Activated T-helper 17 cell treated with anti-CD3 and anti-CD28 coated beads, Interleukin-2, amount 50 U/mL, for 72 hours (primary cell): Measurements from ENCODE around the gene MYO15B. TPM values are rescaled to one million over a fixed set of nuclear protein-coding genes. Genes with fewer than 3 reads are reported as not detected.
A peak's percentile ranks its signal among the peaks of the same experiment; 100 is the strongest.

Source experiments
- ATAC-seq: fragments of 150-1000 bp; cut with Tn5 transposase; replicated peaks from 2 replicates; pipeline ENCODE4 v1.10.0; 2021; ENCODE audit warnings: mild to moderate bottlenecking, moderate library complexity
- H3K27ac Mint-ChIP-seq: one replicate; pipeline ENCODE4 v1.8.0; 2022; ENCODE audit warnings: mixed read lengths
- H3K27me3 Mint-ChIP-seq: one replicate; pipeline ENCODE4 v1.8.0; 2022; ENCODE audit warnings: mixed read lengths
- H3K36me3 Mint-ChIP-seq: one replicate; pipeline ENCODE4 v1.8.0; 2022; ENCODE audit warnings: low read depth, mild to moderate bottlenecking, mixed read lengths
- H3K4me1 Mint-ChIP-seq: one replicate; pipeline ENCODE4 v1.8.0; 2022; ENCODE audit warnings: mixed read lengths
- H3K4me3 Mint-ChIP-seq: one replicate; pipeline ENCODE4 v1.8.0; 2022; ENCODE audit warnings: mild to moderate bottlenecking, mixed read lengths
- H3K9me3 Mint-ChIP-seq: one replicate; pipeline ENCODE4 v1.8.0; 2022; ENCODE audit warnings: mixed read lengths
- total RNA-seq, 2 donors: library from RNA; stranded (reverse); gene quantifications; one replicate each; pipeline ENCODE4 v1.2.3, GENCODE V29; 2022

Gene MYO15B
- total RNA-seq, 2 donors from 2014 or later = 10.2 to 44.5 TPM

DNA sequence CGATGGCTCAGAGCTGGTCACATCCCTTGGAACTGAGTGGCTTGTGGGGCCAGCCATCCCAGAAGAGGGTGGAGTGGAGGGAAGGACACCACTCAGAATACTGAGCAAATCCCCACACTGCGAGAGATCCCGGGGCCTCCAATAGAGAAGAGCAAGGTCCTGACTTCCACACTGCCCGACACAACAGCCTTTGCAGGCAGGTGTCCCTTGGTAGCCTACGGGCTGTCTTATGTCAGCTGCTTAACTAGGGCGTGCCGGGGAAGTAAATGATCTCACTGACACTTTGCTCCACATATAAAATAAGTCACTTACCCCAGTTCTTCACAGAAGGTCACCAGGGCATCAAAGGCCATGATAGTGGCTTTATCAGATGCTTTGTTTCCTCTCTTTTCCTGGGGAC is 63.3 kb downstream of the MYO15B start:
- Mint-ChIP-seq H3K4me3 (no peak overlapping the region), H3K27me3 (no peaks in the 10 kb centered on the region), H3K36me3 (peaks cover 51% of the 10 kb centered on the region), H3K4me1 (no peaks in the 10 kb centered on the region), H3K9me3 (no peaks in the 10 kb centered on the region), H3K27ac (no peak overlapping the region)
- no peak for ATAC-seq

DNA sequence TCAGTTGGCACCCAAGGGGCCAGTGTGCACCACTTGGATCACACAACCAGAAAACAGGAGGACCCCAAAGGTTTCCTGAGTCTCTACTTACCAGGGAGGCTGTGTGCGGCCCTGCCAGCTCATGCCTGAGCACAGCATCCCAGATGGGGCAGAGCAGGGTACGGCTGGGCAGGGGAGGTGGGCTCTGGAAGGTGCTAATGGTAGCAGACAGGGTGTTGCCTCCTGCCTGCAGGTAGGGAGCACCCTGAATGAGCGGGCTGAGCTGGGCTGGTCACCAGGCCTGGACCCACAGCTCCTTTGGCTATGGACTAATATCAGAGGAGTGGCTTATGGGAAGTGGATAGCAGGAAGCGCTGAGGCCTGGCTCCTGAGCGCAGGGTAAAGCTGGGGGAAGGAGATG is 64.7 kb downstream of the MYO15B start:
- Mint-ChIP-seq H3K36me3 (peaks cover 57% of the 10 kb centered on the region), H3K9me3 (no peaks in the 10 kb centered on the region), H3K4me1 (no peaks in the 10 kb centered on the region), H3K27me3 (no peaks in the 10 kb centered on the region), H3K27ac (no peak overlapping the region), H3K4me3 (no peak overlapping the region)
- no peak for ATAC-seq

DNA sequence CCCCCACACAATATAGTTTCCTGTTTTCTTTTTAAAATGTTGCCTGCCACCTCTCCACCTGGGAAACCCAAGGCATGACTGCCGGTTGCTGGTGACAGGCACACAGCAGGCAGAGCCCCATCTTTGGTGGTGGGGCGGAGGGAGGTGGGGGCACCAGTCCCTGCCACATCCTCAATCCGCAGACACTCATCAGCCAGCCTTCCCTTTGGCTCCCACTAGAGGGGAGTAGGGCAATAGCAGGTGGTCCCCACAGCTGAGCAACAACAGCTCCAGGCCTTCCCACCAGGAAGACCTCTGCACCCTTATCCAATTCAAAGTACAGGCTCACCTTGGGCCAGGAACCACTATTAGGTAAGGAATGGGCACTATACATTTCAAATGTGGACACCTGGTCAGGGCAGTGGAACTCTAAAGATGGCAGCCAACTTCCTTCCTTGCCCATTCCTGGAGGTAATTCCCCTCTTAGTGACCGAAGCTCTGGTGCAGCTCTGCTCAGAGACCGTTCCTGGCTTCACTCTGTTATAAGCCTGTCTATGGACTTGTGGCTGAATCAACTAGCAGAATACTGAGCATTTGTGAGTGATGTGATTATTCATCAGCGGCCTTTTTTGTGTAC is 65.4 kb downstream of the MYO15B start:
- no peaks in the 10 kb centered on the region for H3K4me1 Mint-ChIP-seq
- H3K9me3 Mint-ChIP-seq = no peaks in the 10 kb centered on the region
- no peaks in the 10 kb centered on the region for H3K27me3 Mint-ChIP-seq
- H3K4me3 Mint-ChIP-seq = no peak overlapping the region
- H3K27ac Mint-ChIP-seq = no peak overlapping the region
- ATAC-seq = no peak
- peaks cover 60% of the 10 kb centered on the region for H3K36me3 Mint-ChIP-seq

DNA sequence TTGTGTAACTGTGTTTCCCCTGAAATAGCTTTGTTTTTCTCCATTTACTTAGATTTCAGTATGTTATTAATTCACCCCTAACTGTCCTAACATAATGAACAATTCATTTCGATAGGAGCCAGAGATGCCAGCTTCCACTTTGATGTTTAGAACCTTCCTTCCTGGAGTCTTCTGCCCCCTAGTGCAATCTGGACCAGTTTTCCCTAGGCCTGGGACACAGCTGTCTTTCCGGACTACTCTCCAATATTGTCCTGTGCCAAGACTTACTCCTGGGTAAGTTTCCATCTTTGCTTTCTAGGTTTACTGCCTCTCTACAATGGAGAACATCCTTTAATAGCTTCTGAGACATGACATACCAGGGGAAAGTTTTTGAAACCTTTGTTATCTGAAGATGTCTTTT is 66.6 kb downstream of the MYO15B start:
- H3K36me3 Mint-ChIP-seq = peaks cover 54% of the 10 kb centered on the region
- no peaks in the 10 kb centered on the region for H3K9me3 Mint-ChIP-seq
- ATAC-seq = no peak
- no peaks in the 10 kb centered on the region for H3K4me1 Mint-ChIP-seq
- no peaks in the 10 kb centered on the region for H3K27me3 Mint-ChIP-seq
- H3K27ac Mint-ChIP-seq = peak overlapping the region; percentile 4
- no peak overlapping the region for H3K4me3 Mint-ChIP-seq

DNA sequence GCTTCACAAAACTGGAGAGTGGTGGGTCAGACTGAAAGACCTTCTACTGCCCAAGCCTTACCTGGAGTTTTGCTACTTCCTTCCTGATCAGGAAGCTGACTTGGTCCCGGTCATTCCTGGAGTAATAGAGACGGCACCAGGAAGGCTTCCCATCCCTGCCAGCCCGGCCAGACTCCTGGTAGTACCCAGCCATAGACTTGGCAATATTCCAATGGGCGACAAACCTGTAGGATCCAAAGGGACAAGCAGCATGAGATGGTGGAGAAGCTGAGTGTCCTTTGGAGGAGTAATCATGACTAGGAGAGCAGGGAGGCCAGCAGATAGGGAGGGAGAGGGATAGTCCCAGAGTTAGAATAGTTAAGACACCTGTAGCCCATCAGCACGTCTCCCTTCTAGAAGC is 70.6 kb downstream of the MYO15B start:
- Mint-ChIP-seq H3K27me3 (no peaks in the 10 kb centered on the region), H3K4me1 (no peaks in the 10 kb centered on the region), H3K4me3 (no peak overlapping the region), H3K27ac (no peak overlapping the region), H3K36me3 (peaks cover 36% of the 10 kb centered on the region), H3K9me3 (no peaks in the 10 kb centered on the region)
- ATAC-seq = no peak

DNA sequence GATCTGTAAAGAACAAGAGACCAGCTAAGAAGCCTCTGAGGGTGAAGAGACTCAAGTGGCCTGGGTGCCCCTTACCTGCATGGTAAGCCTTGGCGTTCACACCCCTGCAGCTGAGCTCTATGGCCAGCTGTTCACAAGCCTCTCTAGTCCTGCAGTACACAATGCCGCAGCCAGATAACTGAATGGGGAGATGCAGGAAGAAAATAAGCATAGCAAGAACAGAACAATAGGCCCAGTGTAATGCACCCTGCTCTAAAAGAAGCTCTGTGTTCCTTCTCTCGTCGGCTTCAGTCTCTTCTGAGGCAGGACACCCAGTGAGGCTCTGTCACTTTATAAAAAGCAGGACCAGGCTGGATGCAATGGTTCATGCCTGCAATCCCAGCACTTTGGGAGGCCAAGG is 73.9 kb downstream of the MYO15B start:
- Mint-ChIP-seq H3K9me3 (no peaks in the 10 kb centered on the region), H3K4me1 (peaks cover 4% of the 10 kb centered on the region), H3K4me3 (no peak overlapping the region), H3K27me3 (no peaks in the 10 kb centered on the region), H3K36me3 (peaks cover 22% of the 10 kb centered on the region), H3K27ac (no peak overlapping the region)
- ATAC-seq = no peak

DNA sequence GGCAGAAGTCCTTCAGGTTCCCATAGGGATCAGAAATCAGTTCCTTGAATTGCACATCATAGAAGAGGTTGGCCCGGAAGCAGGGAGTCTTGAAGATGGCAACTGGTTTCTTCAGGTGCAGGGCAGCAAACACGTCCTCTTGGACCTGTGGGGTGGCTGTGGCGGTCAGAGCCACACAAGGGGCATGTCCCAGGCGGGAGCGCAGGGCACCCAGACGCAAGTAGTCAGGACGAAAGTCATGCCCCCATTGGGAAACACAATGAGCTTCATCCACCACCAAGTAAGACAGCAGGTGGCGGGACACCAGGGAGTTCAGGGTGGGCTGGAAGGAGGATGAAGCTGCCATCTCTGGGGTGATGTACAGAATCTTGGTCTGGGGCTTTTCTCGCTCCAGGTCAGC is 74.9 kb downstream of the MYO15B start:
- Mint-ChIP-seq H3K9me3 (no peaks in the 10 kb centered on the region), H3K27ac (no peak overlapping the region), H3K36me3 (peaks cover 14% of the 10 kb centered on the region), H3K27me3 (no peaks in the 10 kb centered on the region), H3K4me3 (no peak overlapping the region), H3K4me1 (peaks cover 4% of the 10 kb centered on the region)
- ATAC-seq = no peak

DNA sequence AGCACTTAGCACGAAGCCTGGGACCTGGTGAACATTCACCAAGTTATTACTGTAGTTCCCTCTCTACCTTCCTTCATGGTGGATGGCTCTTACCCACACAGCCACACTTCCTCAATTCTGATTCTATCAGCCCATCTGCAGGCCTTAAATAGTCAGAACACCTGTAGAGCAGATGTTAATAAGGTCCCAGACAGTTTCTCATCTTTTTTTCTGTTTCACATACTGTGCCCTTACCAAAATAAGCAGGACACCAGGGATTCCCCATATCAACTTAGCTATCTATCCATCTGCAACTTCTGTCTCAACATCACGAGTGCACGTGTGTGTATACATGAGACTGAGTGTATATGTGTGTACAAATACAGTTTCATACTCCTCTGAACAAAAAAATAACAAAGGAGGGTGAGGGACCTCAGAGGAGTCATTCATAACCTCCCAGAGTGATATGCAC is 76.5 kb downstream of the MYO15B start:
- no peak overlapping the region for H3K27ac Mint-ChIP-seq
- H3K9me3 Mint-ChIP-seq = no peaks in the 10 kb centered on the region
- H3K4me1 Mint-ChIP-seq = peaks cover 11% of the 10 kb centered on the region
- H3K4me3 Mint-ChIP-seq = no peak overlapping the region
- H3K36me3 Mint-ChIP-seq = peaks cover 24% of the 10 kb centered on the region
- H3K27me3 Mint-ChIP-seq = no peaks in the 10 kb centered on the region
- ATAC-seq = no peak

DNA sequence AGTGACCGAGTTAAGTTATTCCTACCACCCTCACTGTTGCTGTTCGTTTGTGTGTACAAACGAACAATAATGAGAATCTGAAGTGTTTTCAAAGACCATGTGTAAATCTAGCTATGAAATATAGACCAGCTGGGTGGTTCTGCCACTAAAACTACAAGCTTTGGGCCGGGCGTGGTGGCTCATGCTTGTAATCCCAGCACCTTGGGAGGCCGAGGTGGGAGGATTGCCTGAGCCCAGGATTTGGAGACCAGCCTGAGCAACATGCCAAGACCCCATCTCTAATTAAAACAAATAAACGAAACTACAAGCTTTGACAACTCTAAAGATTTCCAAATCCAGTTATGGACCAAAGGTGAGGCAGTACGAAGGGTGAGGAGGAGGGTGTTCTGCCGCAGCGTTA is 78.4 kb downstream of the MYO15B start:
- Mint-ChIP-seq H3K27me3 (no peaks in the 10 kb centered on the region), H3K4me1 (peaks cover 17% of the 10 kb centered on the region), H3K9me3 (no peaks in the 10 kb centered on the region), H3K4me3 (no peak overlapping the region), H3K36me3 (peaks cover 41% of the 10 kb centered on the region), H3K27ac (no peak overlapping the region)
- ATAC-seq = no peak

DNA sequence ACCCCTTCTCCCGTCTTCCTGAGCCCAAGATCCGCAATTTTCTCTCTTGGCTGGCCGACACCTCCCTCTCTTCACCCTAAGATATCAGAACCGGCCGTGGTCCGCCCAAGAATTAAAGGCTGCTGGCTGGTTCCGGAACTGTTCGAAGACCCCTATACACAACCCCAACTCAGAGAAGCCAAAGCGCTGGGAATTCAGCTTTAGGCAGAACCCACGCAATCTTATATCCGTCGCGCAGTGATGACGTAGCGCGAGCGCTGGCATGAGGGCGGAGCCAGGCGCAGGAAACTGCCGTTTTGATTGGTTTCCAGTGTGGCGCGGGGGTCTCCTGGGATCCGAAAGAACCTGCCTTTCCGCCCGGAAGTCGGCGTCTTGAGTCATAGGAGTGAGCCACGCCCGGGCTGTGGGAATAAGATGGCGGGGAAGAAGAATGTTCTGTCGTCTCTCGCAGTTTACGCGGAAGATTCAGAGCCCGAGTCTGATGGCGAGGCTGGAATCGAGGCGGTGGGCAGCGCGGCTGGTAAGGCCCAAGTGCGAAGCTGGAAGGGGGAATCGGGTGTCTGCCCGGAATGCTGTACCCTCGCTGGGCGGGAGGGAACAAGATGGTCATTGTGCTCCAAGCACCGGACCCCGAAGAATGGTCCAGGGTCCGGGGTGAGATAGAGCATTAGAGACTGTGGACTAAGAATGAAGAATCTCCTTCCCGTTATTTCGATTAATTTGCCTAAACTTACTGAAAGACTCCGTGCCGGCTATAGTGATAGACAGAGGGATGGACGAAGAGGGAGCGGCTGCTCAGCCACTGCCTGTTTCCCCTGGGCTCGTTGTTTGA is 79.6 kb downstream of the MYO15B start, which contains the start of the genes RECQL5 and SAP30BP:
TSS of gene RECQL5 (minus strand) at position 196 of the 832 bp plus-strand sequence. CDS start 597 bp downstream, outside the sequence.
TSS of gene SAP30BP (plus strand) at position 380 of the 832 bp plus-strand sequence. CDS start at position 415, 35 bp downstream.
- Mint-ChIP-seq H3K4me1 (peaks cover 18% of the 10 kb centered on the region), H3K9me3 (no peaks in the 10 kb centered on the region), H3K27me3 (no peaks in the 10 kb centered on the region), H3K36me3 (peaks cover 46% of the 10 kb centered on the region), H3K4me3 (no peak within 1 kb of the TSS), H3K27ac (peak within 1 kb of the TSS; percentile 11)
- peak; percentile 100 for ATAC-seq

DNA sequence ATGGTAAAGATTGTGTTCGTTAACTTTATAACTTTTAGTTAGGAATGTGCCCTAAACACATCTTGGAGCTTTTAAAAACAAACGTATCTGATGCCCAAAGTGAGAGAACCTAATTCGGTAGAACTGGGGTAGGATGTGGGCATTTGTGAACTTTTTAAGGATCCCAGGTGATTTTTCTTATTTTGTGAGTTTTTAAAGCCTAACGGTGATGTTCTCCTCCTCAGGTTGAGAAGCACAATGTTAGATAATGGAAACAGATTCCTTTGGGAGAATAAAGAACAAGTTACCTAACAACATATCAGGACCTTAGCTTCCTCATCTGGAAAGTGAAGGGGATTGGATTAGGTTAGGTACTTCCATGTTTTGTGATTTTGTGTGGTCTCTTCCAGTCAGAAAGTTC is 80.2 kb downstream of the MYO15B start:
- no peak for ATAC-seq
- no peaks in the 10 kb centered on the region for H3K27me3 Mint-ChIP-seq
- H3K27ac Mint-ChIP-seq = peak overlapping the region; percentile 11
- H3K4me1 Mint-ChIP-seq = peaks cover 18% of the 10 kb centered on the region
- H3K36me3 Mint-ChIP-seq = peaks cover 47% of the 10 kb centered on the region
- no peaks in the 10 kb centered on the region for H3K9me3 Mint-ChIP-seq
- H3K4me3 Mint-ChIP-seq = no peak overlapping the region

DNA sequence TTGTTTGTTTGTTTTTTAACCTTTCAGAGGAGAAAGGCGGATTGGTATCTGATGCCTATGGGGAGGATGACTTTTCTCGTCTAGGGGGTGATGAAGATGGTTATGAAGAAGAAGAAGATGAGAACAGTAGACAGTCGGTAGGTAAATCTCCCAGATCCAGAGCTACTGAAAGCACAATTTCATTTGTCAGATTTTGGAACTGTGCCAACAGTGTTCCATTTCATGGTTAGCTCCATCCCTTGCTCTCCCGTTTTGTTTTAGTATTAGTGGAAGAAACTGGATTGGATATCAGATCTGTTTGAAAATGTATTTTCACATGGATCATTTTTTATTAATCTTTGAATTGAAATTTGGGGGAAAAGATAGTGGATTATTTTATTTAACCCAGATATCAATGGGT is 80.9 kb downstream of the MYO15B start:
- Mint-ChIP-seq H3K9me3 (no peaks in the 10 kb centered on the region), H3K36me3 (peaks cover 54% of the 10 kb centered on the region), H3K27me3 (no peaks in the 10 kb centered on the region), H3K4me1 (peaks cover 18% of the 10 kb centered on the region), H3K4me3 (no peak overlapping the region), H3K27ac (peak overlapping the region; percentile 11)
- no peak for ATAC-seq

DNA sequence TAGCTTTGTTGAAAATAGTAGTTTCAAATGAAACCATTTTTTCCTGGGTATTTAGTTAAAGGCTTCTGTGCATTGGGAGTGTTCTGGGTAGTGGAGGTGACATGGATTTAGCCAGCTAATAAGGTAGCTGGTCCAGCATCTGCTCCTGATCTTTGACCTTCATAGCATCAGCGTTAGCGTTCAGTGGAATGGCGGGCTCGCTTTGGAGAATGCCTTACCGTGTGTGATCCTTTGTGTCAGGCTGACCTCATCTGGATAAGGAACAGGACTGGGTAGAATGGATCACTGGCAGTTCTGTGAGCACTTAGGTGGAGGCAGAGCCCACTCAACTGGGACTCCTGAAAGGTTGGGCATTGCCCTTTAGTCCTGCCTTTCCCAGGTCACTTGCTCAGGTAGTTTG is 83.3 kb downstream of the MYO15B start:
- Mint-ChIP-seq H3K36me3 (peaks cover 68% of the 10 kb centered on the region), H3K27me3 (no peaks in the 10 kb centered on the region), H3K4me1 (peaks cover 17% of the 10 kb centered on the region), H3K4me3 (no peak overlapping the region), H3K9me3 (no peaks in the 10 kb centered on the region), H3K27ac (no peak overlapping the region)
- ATAC-seq = no peak

DNA sequence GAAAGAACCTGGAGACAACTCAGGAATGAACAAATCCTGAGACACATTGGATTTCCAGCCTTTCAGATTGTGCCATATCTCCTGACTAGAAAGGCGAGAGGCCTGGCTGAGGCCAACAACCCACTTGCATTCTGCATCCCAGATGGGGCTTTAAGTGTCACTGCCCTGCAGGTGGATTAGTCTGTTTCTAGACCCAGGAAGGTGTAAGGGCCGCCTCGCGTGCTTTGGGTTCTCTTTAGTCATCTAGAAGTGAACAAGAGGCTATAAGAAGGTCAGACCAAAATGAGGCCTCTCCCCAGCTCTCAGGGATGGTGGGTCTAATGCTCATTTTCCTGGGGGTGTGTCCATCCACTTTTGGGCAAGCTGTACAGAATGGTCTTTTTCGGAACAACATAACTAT is 84.4 kb downstream of the MYO15B start:
- H3K4me3 Mint-ChIP-seq = no peak overlapping the region
- no peaks in the 10 kb centered on the region for H3K9me3 Mint-ChIP-seq
- no peak overlapping the region for H3K27ac Mint-ChIP-seq
- no peak for ATAC-seq
- no peaks in the 10 kb centered on the region for H3K27me3 Mint-ChIP-seq
- H3K4me1 Mint-ChIP-seq = peaks cover 14% of the 10 kb centered on the region
- H3K36me3 Mint-ChIP-seq = peaks cover 79% of the 10 kb centered on the region

DNA sequence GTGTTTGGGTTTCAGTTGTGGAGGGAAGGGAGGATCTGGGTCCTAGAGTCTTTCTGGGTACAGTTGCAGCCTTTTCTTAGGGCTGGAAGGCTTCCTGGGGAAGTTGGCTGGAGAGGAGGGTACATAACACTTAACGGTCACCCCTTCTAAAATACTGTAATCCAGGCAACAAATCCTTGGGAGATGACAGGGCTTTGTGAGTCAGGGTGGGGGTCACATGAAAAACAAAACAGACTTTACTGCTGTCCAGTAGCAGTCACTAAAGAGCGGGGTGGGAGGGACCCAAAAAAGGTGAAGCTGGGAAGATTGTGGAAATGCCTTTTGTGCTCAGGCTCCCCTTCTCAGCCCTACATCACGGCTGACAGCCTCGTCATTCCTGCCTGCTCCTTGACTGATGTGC is 85.9 kb downstream of the MYO15B start:
- H3K27me3 Mint-ChIP-seq = no peaks in the 10 kb centered on the region

More for the DNA sequence above, 85.9 kb downstream of the MYO15B start:
- no peak for ATAC-seq
- H3K4me3 Mint-ChIP-seq = no peak overlapping the region
- H3K36me3 Mint-ChIP-seq = peaks cover 87% of the 10 kb centered on the region
- H3K9me3 Mint-ChIP-seq = no peaks in the 10 kb centered on the region
- H3K27ac Mint-ChIP-seq = no peak overlapping the region
- peaks cover 9% of the 10 kb centered on the region for H3K4me1 Mint-ChIP-seq
